ENCODE data around the gene GMPS.

GRCh38 chr3:155984791-155985417 is 114.5 kb downstream of the GMPS start:
- TF ChIP-seq EZH2phosphoT487 (IDR thresholded peaks at IDR 0.05; ENCODE audit: borderline replicate concordance) (no peak), CTCF (conservative IDR thresholded peaks at IDR 0.05; ENCODE audit: low read length) (no peak)

All from Loucy (cell line).